ACC112 (cell line): ENCODE data around the gene GEMIN5.

ENCODE experiments used
- H2AFZ ChIP-seq: fragments of 200-600 bp; sonication (generic); one replicate; pipeline ENCODE4 v1.6.0; 2017; ENCODE audit warnings: antibody characterized with exemption, low read length; ENCODE audit not compliant: unreplicated experiment
- H3K27ac ChIP-seq: fragments of 200-600 bp; sonication (generic); 2 replicates; pipeline ENCODE4 v1.5.1; 2014; ENCODE audit warnings: low read depth, mild to moderate bottlenecking, antibody characterized with exemption, low read length, moderate library complexity
- H3K27me3 ChIP-seq: fragments of 200-600 bp; sonication (generic); 2 replicates; pipeline ENCODE4 v1.6.1; 2014; ENCODE audit warnings: mild to moderate bottlenecking, antibody characterized with exemption, low read length, moderate library complexity, mixed read lengths; ENCODE audit not compliant: insufficient read depth
- H3K36me3 ChIP-seq: fragments of 200-600 bp; sonication (generic); 2 replicates; pipeline ENCODE4 v1.6.1; 2016; ENCODE audit warnings: mild to moderate bottlenecking, antibody characterized with exemption, low read length, moderate library complexity, mixed read lengths; ENCODE audit not compliant: insufficient read depth
- H3K4me1 ChIP-seq: fragments of 200-600 bp; sonication (generic); one replicate; pipeline ENCODE4 v1.6.1; 2016; ENCODE audit warnings: low read length, mixed read lengths; ENCODE audit not compliant: insufficient read depth, unreplicated experiment, control insufficient read depth
- H3K4me3 ChIP-seq: fragments of 200-600 bp; sonication (generic); 2 replicates; pipeline ENCODE4 v1.5.1; 2014; ENCODE audit warnings: mild to moderate bottlenecking, low read depth, low read length
- H3K79me2 ChIP-seq: fragments of 200-600 bp; sonication (generic); one replicate; pipeline ENCODE4 v1.6.0; 2016; ENCODE audit warnings: low read length; ENCODE audit not compliant: control insufficient read depth, unreplicated experiment, insufficient read depth

The GEMIN5 gene

GRCh38 chr5:154892369-154892771 lies 45.6 kb downstream of the GEMIN5 start:
- Histone ChIP-seq H3K4me1 (peaks cover 5% of the 10 kb centered on the region), H3K27me3 (no peaks in the 10 kb centered on the region), H3K4me3 (no peak overlapping the region), H3K27ac (no peak overlapping the region), H3K36me3 (peaks cover 36% of the 10 kb centered on the region), H2AFZ (no peak overlapping the region), H3K79me2 (no peaks in the 10 kb centered on the region)

- no peaks in the 10 kb centered on the region for H3K27me3 ChIP-seq
- no peak overlapping the region for H3K27ac ChIP-seq
- peaks cover 56% of the 10 kb centered on the region for H3K36me3 ChIP-seq
- H3K4me3 ChIP-seq, result no peak overlapping the region
- no peaks in the 10 kb centered on the region for H3K79me2 ChIP-seq
- H2AFZ ChIP-seq, result no peak overlapping the region
- H3K4me1 ChIP-seq, result no peaks in the 10 kb centered on the region
Observed at GRCh38 chr5:154885439-154885838, 52.6 kb downstream of the GEMIN5 start.

GRCh38 chr5:154884424-154884823 lies 53.6 kb downstream of the GEMIN5 start:
- no peaks in the 10 kb centered on the region for H3K27me3 ChIP-seq
- no peak overlapping the region for H3K27ac ChIP-seq
- no peak overlapping the region for H3K4me3 ChIP-seq
- H3K79me2 ChIP-seq, result no peaks in the 10 kb centered on the region
- no peak overlapping the region for H2AFZ ChIP-seq
- peaks cover 49% of the 10 kb centered on the region for H3K36me3 ChIP-seq
- no peaks in the 10 kb centered on the region for H3K4me1 ChIP-seq

- H3K79me2 ChIP-seq, result no peaks in the 10 kb centered on the region
- no peak overlapping the region for H3K4me3 ChIP-seq
- H3K36me3 ChIP-seq, result peaks cover 44% of the 10 kb centered on the region
- H2AFZ ChIP-seq, result no peak overlapping the region
- H3K27me3 ChIP-seq, result no peaks in the 10 kb centered on the region
- no peaks in the 10 kb centered on the region for H3K4me1 ChIP-seq
- H3K27ac ChIP-seq, result no peak overlapping the region
Observed at GRCh38 chr5:154881986-154882385, 56.0 kb downstream of the GEMIN5 start.

- H3K4me3 ChIP-seq, result no peak overlapping the region
- H3K36me3 ChIP-seq, result peaks cover 38% of the 10 kb centered on the region
- H2AFZ ChIP-seq, result no peak overlapping the region
- H3K4me1 ChIP-seq, result no peaks in the 10 kb centered on the region
- H3K79me2 ChIP-seq, result no peaks in the 10 kb centered on the region
- H3K27me3 ChIP-seq, result no peaks in the 10 kb centered on the region
- H3K27ac ChIP-seq, result no peak overlapping the region
Observed at GRCh38 chr5:154878642-154879335, 59.2 kb downstream of the GEMIN5 start.

GRCh38 chr5:154873791-154874331 lies 64.2 kb downstream of the GEMIN5 start:
- Histone ChIP-seq H3K4me3 (no peak overlapping the region), H2AFZ (no peak overlapping the region), H3K27ac (no peak overlapping the region), H3K36me3 (peaks cover 59% of the 10 kb centered on the region), H3K4me1 (no peaks in the 10 kb centered on the region), H3K27me3 (no peaks in the 10 kb centered on the region), H3K79me2 (no peaks in the 10 kb centered on the region)

GRCh38 chr5:154871734-154872133 lies 66.3 kb downstream of the GEMIN5 start:
- H3K36me3 ChIP-seq, result peaks cover 46% of the 10 kb centered on the region
- H3K27ac ChIP-seq, result no peak overlapping the region
- no peaks in the 10 kb centered on the region for H3K27me3 ChIP-seq
- H3K79me2 ChIP-seq, result no peaks in the 10 kb centered on the region
- H3K4me3 ChIP-seq, result no peak overlapping the region
- no peaks in the 10 kb centered on the region for H3K4me1 ChIP-seq
- no peak overlapping the region for H2AFZ ChIP-seq

- Histone ChIP-seq H2AFZ (no peak overlapping the region), H3K4me1 (no peaks in the 10 kb centered on the region), H3K36me3 (peaks cover 36% of the 10 kb centered on the region), H3K27me3 (no peaks in the 10 kb centered on the region), H3K4me3 (no peak overlapping the region), H3K27ac (no peak overlapping the region), H3K79me2 (peaks cover 21% of the 10 kb centered on the region)
Observed at GRCh38 chr5:154868702-154869101, 69.3 kb downstream of the GEMIN5 start.

- Histone ChIP-seq H3K36me3 (peaks cover 30% of the 10 kb centered on the region), H3K79me2 (peaks cover 40% of the 10 kb centered on the region), H3K4me1 (peaks cover 4% of the 10 kb centered on the region), H3K27me3 (no peaks in the 10 kb centered on the region), H3K27ac (no peak overlapping the region), H3K4me3 (no peak overlapping the region), H2AFZ (no peak overlapping the region)
Observed at GRCh38 chr5:154866841-154867240, 71.2 kb downstream of the GEMIN5 start.

GRCh38 chr5:154865466-154866184 lies 72.4 kb downstream of the GEMIN5 start:
- no peak overlapping the region for H3K27ac ChIP-seq
- no peaks in the 10 kb centered on the region for H3K27me3 ChIP-seq
- no peak overlapping the region for H2AFZ ChIP-seq
- peaks cover 22% of the 10 kb centered on the region for H3K36me3 ChIP-seq
- H3K4me1 ChIP-seq, result peaks cover 13% of the 10 kb centered on the region
- H3K4me3 ChIP-seq, result no peak overlapping the region
- H3K79me2 ChIP-seq, result peaks cover 52% of the 10 kb centered on the region
